Measurements from ENCODE around the gene MACROH2A2.

DNA sequence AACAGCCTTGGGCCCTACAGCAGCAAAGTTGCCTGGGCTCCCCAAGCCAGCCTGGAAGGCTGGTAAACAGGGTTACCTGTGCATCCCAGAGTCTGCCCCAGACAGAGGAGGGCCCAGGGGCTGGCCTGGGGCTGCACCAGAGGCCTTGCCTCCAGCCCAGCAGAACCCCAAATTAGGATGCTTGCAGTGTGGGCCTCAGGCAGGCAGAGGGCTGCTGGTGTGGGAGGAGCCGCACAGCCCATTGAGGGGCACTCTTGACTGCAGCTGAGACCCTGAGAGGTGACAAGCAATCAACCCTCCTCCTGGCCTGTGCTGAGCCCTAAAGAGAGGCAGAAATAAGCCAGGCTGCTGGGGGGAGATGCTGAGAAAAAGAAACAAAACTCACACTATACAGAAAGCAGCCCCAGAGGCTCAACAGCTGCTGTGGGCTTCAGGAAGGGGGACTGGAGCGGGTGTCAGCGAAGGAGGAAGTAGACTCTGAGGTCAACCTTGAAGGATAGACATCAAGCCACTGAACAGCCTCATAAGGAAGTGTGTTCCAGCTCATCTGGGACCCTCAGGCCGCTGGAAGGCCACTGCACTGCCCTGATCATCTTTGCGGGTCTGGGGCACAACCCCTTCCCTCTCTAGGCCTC, 73.4 kb downstream of the MACROH2A2 start:
- TF ChIP-seq, protein P1, sequence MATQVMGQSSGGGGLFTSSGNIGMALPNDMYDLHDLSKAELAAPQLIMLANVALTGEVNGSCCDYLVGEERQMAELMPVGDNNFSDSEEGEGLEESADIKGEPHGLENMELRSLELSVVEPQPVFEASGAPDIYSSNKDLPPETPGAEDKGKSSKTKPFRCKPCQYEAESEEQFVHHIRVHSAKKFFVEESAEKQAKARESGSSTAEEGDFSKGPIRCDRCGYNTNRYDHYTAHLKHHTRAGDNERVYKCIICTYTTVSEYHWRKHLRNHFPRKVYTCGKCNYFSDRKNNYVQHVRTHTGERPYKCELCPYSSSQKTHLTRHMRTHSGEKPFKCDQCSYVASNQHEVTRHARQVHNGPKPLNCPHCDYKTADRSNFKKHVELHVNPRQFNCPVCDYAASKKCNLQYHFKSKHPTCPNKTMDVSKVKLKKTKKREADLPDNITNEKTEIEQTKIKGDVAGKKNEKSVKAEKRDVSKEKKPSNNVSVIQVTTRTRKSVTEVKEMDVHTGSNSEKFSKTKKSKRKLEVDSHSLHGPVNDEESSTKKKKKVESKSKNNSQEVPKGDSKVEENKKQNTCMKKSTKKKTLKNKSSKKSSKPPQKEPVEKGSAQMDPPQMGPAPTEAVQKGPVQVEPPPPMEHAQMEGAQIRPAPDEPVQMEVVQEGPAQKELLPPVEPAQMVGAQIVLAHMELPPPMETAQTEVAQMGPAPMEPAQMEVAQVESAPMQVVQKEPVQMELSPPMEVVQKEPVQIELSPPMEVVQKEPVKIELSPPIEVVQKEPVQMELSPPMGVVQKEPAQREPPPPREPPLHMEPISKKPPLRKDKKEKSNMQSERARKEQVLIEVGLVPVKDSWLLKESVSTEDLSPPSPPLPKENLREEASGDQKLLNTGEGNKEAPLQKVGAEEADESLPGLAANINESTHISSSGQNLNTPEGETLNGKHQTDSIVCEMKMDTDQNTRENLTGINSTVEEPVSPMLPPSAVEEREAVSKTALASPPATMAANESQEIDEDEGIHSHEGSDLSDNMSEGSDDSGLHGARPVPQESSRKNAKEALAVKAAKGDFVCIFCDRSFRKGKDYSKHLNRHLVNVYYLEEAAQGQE (IDR thresholded peaks at IDR 0.05; ENCODE audit: insufficient read depth in 1 of 2, low read depth in 2 of 2, low read length in 2 of 2): no peak
- no peak for TF ChIP-seq FOXP2 (optimal IDR thresholded peaks at IDR 0.05; ENCODE audit: borderline replicate concordance, extremely low read depth, extremely low read length, insufficient read depth)

Data from PFSK-1 (cell line).